Neural cell (in vitro differentiated cells): ENCODE measurements around the gene FOXRED1.
"Not testable (repeated sequence)": the region's sequence is repeated elsewhere in the genome, so short reads cannot be mapped to it uniquely, and the experiment has no call there.

ENCODE experiments used
- CTCF ChIP-seq: fragments of 450-650 bp; IDR thresholded peaks from 2 replicates; pipeline ENCODE4 v1.5.1; 2014; ENCODE audit warnings: antibody characterized with exemption, mild to moderate bottlenecking, moderate library complexity; ENCODE audit not compliant: poor library complexity, severe bottlenecking
- EP300 ChIP-seq: fragments of 450-650 bp; conservative IDR thresholded peaks from 2 replicates; pipeline ENCODE4 v1.6.1; 2014; ENCODE audit warnings: antibody characterized with exemption, mild to moderate bottlenecking, moderate library complexity; ENCODE audit not compliant: poor library complexity, severe bottlenecking
- EZH2 ChIP-seq: fragments of 200-600, 300-800 bp; shearing (Covaris generic), sonication (generic); IDR thresholded peaks from 2 replicates; pipeline ENCODE4 v1.6.1; 2014; ENCODE audit warnings: antibody characterized with exemption, low read length, borderline replicate concordance, mild to moderate bottlenecking; ENCODE audit not compliant: insufficient read depth, poor library complexity, severe bottlenecking
- POLR2AphosphoS5 ChIP-seq: IDR thresholded peaks from 2 replicates; pipeline ENCODE4 v1.6.1; 2012
- RAD21 ChIP-seq: fragments of 450-650 bp; conservative IDR thresholded peaks from 2 replicates; pipeline ENCODE4 v1.6.1; 2014; ENCODE audit warnings: antibody characterized with exemption, mild to moderate bottlenecking, moderate library complexity
- REST ChIP-seq: IDR thresholded peaks from 2 replicates; pipeline ENCODE4 v1.6.1; 2012; ENCODE audit warnings: borderline replicate concordance

- not testable (repeated sequence) for TF ChIP-seq POLR2AphosphoS5, CTCF, EP300, EZH2, RAD21, REST
Measured at GRCh38 chr11:126255507-126255906, 13.4 kb upstream of the FOXRED1 start.
